SKM-1 (cell line): Measurements from ENCODE around the gene CTSF.
"Not testable (repeated sequence)": the region's sequence is repeated elsewhere in the genome, so short reads cannot be mapped to it uniquely, and the experiment has no call there.

Experiments used
- DNase-seq: peaks from one replicate; lab custom pipeline; 2025; ENCODE audit not compliant: unreplicated experiment; lab: John Stamatoyannopoulos, UW

CTSF gene

GRCh38 chr11:66589996-66590675 is 21.7 kb upstream of the CTSF start:
- no peak for DNase-seq

GRCh38 chr11:66589315-66589714 is 20.9 kb upstream of the CTSF start:
- not testable (repeated sequence) for DNase-seq

GRCh38 chr11:66586136-66586535 is 17.7 kb upstream of the CTSF start:
- DNase-seq, result no peak

DNA sequence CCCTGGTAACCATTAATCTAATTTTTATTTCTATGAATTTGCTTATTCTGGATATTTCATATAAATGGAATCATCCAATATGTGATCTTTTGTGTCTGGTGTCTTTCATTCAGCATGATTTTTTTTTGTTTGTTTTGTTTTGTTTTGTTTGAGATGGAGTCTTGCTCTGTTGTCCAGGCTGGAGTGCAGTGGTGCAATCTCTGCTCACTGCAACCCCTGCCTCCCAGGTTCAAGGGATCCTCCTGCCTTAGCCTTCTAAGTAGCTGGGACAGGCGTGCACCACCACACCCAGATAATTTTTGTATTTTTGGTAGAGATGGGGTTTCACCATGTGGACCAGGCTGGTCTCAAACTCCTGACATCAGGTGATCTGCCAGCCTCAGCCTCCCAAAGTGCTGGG is 17.0 kb upstream of the CTSF start:
- not testable (repeated sequence) for DNase-seq

GRCh38 chr11:66582565-66583147 is 14.2 kb upstream of the CTSF start:
- not testable (repeated sequence) for DNase-seq

- no peak for DNase-seq
Observed at GRCh38 chr11:66581261-66581660, 12.9 kb upstream of the CTSF start.

GRCh38 chr11:66580803-66581202 is 12.4 kb upstream of the CTSF start:
- no peak for DNase-seq

- DNase-seq, result peak; percentile 20
Observed at GRCh38 chr11:66579017-66579606, 10.7 kb upstream of the CTSF start.

DNA sequence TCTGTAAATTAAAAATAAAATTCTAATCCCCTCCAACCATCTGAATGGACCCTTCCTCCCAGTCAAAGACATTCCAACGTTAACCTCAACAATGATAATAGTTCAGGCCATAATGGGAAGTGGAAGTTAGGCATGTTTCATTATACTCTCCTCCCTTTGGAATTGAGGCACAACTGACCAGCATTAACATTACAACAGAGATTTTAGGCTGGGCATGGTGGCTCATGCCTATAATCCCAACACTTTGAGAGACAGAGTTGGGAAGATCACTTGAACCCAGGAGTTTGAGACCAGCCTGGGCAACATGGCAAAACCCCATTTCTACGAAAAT is 2.4 kb upstream of the CTSF start:
- DNase-seq, result no peak

DNA sequence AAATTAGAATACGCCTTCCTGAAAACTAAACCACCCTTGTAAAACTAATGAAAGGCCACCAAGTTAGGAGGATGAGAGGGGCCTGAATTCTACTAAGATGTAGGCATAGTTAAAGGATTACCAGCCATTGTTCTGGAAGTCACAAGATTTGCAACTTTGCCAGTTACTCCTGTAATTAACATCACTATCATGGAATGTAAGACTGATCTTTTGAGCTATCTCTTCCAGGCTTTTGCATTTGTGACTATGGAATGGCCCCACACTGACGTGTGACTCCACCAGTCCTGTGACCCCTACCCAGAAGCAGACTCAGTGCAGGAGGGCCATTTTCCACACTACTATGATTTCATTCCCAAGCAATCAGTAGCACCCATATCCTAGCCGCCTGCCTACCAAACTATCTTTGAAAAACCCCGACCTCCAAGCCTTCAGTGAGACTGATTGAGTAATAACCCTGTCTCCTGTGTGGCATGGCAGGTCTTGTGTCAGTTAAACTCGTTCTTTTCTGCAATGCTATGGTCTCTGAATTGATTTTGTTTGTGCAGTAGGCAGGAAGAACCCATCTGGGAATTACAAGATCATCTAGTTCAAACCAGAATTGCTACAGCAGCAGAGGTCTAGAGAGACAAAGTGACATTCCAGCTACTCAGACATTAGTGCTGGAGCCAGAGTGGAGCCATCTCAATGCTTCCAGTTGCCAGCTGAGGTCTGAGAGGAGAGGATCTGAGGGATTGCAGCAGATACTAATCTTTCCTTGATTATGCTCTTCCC is 1.9 kb upstream of the CTSF start:
- no peak for DNase-seq

DNA sequence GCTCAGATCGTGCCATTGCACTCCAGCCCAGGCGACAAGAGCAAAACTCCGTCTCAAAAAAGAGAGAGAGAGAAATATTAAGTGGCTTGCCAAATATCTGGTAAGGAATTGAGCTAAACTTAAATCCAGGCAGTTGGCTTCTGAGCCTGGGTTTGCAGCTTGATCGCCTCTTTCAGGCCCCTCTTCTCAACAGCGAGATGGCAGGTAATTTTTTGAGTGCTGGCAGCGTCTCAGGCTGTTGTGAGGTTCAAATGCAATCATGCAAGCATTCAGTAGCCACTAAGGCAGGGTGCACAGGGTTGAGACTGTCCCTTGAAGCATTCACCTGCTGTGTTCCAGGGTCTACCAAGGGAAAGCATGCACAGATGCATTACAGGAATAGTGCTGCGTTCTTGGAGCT is 670 bp upstream of the CTSF start:
- no peak for DNase-seq

GRCh38 chr11:66567787-66568123 is 651 bp downstream of the CTSF start:
- DNase-seq, result no peak

DNA sequence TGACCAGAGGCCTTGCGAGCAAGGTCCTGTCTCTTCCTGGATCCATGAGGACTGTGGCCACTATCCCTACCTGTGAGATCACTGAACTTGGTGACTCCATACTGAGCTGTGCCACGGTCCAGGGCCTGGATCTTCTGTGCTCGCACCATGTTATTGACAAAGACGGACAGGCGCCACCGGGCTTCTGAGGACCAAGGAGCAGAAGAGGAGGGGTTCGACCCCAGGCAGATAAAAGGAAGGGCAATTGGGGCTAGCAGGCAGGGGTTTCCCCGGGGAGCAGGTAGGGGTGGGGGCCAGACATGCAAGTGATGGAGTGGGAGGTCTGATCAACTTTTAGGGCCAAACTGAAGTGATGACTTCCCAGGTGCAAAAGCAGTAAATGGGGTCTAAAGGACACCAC is 2.2 kb downstream of the CTSF start:
- no peak for DNase-seq

- DNase-seq, result no peak
Observed at GRCh38 chr11:66564984-66565383, 3.4 kb downstream of the CTSF start.

GRCh38 chr11:66564538-66564937 is 3.9 kb downstream of the CTSF start:
- DNase-seq, result no peak

DNA sequence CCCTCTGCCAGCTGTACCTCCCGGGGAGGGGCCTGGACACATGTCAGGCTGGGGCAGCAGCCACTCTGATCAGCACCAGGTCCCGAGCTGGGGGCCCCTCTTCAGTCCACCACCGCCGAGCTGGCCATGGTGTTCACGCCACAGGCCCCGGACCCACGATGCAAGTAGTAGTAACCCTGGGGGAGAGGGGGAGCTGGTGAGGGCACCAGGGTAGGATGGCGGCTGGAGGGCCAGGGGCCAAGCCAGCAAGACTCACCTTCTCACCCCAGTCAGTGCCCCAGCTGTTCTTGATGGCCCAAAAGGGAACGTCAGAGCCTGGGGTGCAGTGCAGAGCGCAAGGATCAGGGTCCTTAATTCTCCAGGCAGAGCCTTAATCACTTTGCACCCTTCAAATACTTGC is 4.6 kb downstream of the CTSF start:
- no peak for DNase-seq

DNA sequence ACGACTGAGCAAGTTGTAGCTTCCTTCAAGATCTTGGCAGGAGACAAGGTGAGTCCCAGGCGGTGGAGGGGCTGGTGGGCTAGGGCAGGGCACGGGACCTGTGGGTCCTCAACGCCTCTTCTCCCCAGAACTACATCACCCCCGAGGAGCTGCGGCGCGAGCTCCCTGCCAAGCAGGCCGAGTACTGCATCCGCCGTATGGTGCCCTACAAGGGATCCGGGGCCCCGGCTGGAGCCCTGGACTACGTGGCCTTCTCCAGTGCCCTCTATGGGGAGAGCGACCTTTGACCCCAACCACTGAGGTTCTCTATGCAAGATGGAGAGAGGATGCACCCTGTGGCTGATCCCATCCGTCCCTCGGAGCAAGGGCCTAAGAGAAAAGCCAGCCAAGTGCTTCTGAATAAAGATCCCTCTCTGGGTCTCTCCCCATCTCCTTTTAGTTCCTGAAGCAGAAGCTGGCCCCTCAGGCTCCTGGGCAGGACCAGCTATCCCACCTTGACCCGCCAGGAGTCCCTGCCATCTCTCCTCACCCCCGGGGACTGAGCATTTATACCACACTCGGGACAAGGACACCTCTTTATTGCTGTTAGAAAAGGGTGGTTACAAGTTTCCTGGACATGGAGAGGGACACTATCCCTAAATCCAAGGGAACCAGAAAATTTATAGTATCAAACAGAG is 5.4 kb downstream of the CTSF start:
- no peak for DNase-seq

- DNase-seq, result no peak
Observed at GRCh38 chr11:66562275-66562674, 6.1 kb downstream of the CTSF start.

GRCh38 chr11:66561975-66562248 is 6.5 kb downstream of the CTSF start:
- no peak for DNase-seq

GRCh38 chr11:66561178-66561974 is 7.0 kb downstream of the CTSF start:
- no peak for DNase-seq
